ENCODE results near the gene RNFT2. TPM values are rescaled to one million over a fixed set of nuclear protein-coding genes. Genes with fewer than 3 reads are reported as not detected.

The RNFT2 gene
- total RNA-seq, 1 experiment from 2014 or later, result 27.7 TPM

- no peak for TF ChIP-seq ZMAT4 (CRISPR knock-in tag; IDR thresholded peaks at IDR 0.05)
- TF ChIP-seq HMGXB4 (CRISPR knock-in tag; IDR thresholded peaks at IDR 0.05), result no peak
- TF ChIP-seq ZBTB21 (CRISPR knock-in tag; IDR thresholded peaks at IDR 0.05; ENCODE audit: borderline replicate concordance), result no peak
- no peak for TF ChIP-seq IRF1 (CRISPR knock-in tag; IDR thresholded peaks at IDR 0.05)
- no peak for TF ChIP-seq NFYB (CRISPR knock-in tag; conservative IDR thresholded peaks at IDR 0.05; ENCODE audit: low read depth)
- no peak for TF ChIP-seq NR3C1 (CRISPR knock-in tag; conservative IDR thresholded peaks at IDR 0.05; ENCODE audit: low read depth)
- no peak for TF ChIP-seq MYBL2 (CRISPR knock-in tag; IDR thresholded peaks at IDR 0.05)
Measured at GRCh38 chr12:116827432-116827831, 89.3 kb downstream of the RNFT2 start (continued).

- ATAC-seq (no peak), DNase-seq (ENCODE audit: low spot score) (no peak)
- H3K4me1 Mint-ChIP-seq, result peaks cover 4% of the 10 kb centered on the region
- POLR2A ChIA-PET, result no interaction called here
- CTCF ChIA-PET, result no interaction called here
- no peak overlapping the region for H3K4me3 Mint-ChIP-seq
- TF ChIP-seq PRDM15 (CRISPR knock-in tag; IDR thresholded peaks at IDR 0.05), result no peak
- no peak for TF ChIP-seq SMAD4 (CRISPR knock-in tag; IDR thresholded peaks at IDR 0.05)
- no peak for TF ChIP-seq ATF3 (CRISPR knock-in tag; conservative IDR thresholded peaks at IDR 0.05)
- TF ChIP-seq ZBTB21 (CRISPR knock-in tag; IDR thresholded peaks at IDR 0.05; ENCODE audit: borderline replicate concordance), result no peak
- TF ChIP-seq CDX4 (CRISPR knock-in tag; IDR thresholded peaks at IDR 0.05; ENCODE audit: borderline replicate concordance), result no peak
- no peaks in the 10 kb centered on the region for H3K9me3 Mint-ChIP-seq
- H3K36me3 Mint-ChIP-seq, result peaks cover 9% of the 10 kb centered on the region
- H3K27ac Mint-ChIP-seq, result no peak overlapping the region
- H3K27me3 Mint-ChIP-seq (ENCODE audit: low read depth), result no peaks in the 10 kb centered on the region
Measured at GRCh38 chr12:116832353-116832752, 94.2 kb downstream of the RNFT2 start.

- Mint-ChIP-seq H3K36me3 (peaks cover 11% of the 10 kb centered on the region), H3K4me1 (peaks cover 5% of the 10 kb centered on the region), H3K27me3 (ENCODE audit: low read depth) (no peaks in the 10 kb centered on the region), H3K27ac (peak overlapping the region; percentile 53; the same call in 1 of the 2 replicates), H3K4me3 (no peak overlapping the region), H3K9me3 (no peaks in the 10 kb centered on the region)
- ChIA-PET CTCF (interaction anchor here (0.6 to 0.9 kb wide), 3 partner anchors 9 to 286 kb away, joined by 3 to 6 read pairs (median 3); no protein-coding TSS in a partner anchor), POLR2A (no interaction called here)
- ATAC-seq, result no peak; the same call in 1 of the 2 replicates
- DNase-seq (ENCODE audit: low spot score), result no peak
- no peak for TF ChIP-seq TEAD1 (CRISPR knock-in tag; IDR thresholded peaks at IDR 0.05)
- TF ChIP-seq CTCF (IDR thresholded peaks at IDR 0.05), result no peak
- no peak for TF ChIP-seq NFYB (CRISPR knock-in tag; conservative IDR thresholded peaks at IDR 0.05; ENCODE audit: low read depth)
- no peak for TF ChIP-seq SMAD4 (CRISPR knock-in tag; IDR thresholded peaks at IDR 0.05)
- TF ChIP-seq ATF6 (CRISPR knock-in tag; IDR thresholded peaks at IDR 0.05), result no peak
- TF ChIP-seq E2F1 (CRISPR knock-in tag; IDR thresholded peaks at IDR 0.05), result no peak
- TF ChIP-seq ZNF138 (CRISPR knock-in tag; conservative IDR thresholded peaks at IDR 0.05), result no peak
- no peak for TF ChIP-seq ERG (CRISPR knock-in tag; IDR thresholded peaks at IDR 0.05)
Measured at GRCh38 chr12:116833474-116833873, 95.4 kb downstream of the RNFT2 start.
